Measurements from ENCODE around the gene TPP2.
A peak's percentile ranks its signal among the peaks of the same experiment; 100 is the strongest.

TPP2 gene
- 190 to 378 (median 282) reads per million in 9 experiments for total RNA-seq

GRCh38 chr13:102596147-102597028 lies at the start of gene TPP2:
Gene TPP2, plus strand, starts transcription at chr13:102596986. Its CDS starts 53 bp downstream, at chr13:102597039.
- Mint-ChIP-seq H3K27ac (peak within 1 kb of the TSS; percentile 99 to 100), H3K4me3 (peak within 1 kb of the TSS; percentile 90 to 96), H3K4me1 (ENCODE audit: low read depth in 2 of 2) (peaks cover 36 to 54% of the 10 kb centered on the region in 2 donors), H3K9me3 (no peaks in the 10 kb centered on the region), H3K27me3 (no peaks in the 10 kb centered on the region), H3K36me3 (ENCODE audit: insufficient read depth) (peaks cover 23% of the 10 kb centered on the region)
- ATAC-seq (replicated peaks) (peak; percentile 83), DNase-seq (peak; percentile 96 to 97 (median 97))

DNA sequence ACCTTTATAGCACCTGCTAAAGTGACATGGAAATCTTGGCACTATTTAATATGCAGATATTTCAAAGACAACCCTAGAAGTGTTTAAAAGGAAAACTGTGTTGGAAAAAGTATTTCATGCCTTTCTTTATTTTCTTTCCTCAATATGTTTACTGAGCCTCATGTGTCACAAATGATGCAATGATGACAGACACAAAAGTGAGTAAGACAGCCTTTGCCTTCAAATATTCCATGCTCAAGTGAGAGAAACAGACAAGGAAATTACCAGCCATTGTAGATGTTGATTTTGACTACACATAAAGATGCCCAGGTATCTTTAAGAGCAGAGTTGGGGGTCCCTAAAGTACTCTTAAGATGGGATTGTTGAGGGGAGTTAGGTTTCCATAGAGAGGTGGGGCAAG lies 48.0 kb upstream of the TPP2 start:
- Mint-ChIP-seq H3K9me3 (no peaks in the 10 kb centered on the region), H3K4me1 (ENCODE audit: low read depth in 2 of 2) (no peaks in the 10 kb centered on the region), H3K36me3 (ENCODE audit: insufficient read depth) (no peaks in the 10 kb centered on the region), H3K4me3 (no peak overlapping the region), H3K27ac (no peak overlapping the region), H3K27me3 (peaks cover 42 to 55% of the 10 kb centered on the region in 2 donors)
- ATAC-seq (replicated peaks) (no peak), DNase-seq (no peak)

DNA sequence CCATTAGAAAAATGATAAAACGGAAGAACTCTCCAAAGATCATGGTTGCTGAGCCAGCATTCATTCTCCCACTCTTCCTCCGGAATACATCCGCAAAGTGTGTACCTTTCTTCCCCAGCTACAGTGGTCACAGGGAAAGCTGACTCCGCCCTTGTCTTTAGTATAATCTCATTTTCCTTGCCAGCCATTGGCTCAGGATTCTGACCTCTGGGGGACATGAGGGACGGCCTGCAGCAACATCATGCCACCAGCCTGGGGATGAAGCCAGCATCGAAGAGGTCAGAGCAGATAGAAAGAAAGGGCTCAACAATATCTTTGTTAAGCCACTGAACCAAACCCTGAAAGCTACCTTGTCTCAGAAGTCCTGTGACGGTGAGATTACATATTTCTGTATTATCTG lies 46.3 kb upstream of the TPP2 start:
- H3K27ac Mint-ChIP-seq: no peak overlapping the region
- no peaks in the 10 kb centered on the region for H3K36me3 Mint-ChIP-seq (ENCODE audit: insufficient read depth)
- DNase-seq: no peak
- H3K4me1 Mint-ChIP-seq (ENCODE audit: low read depth in 2 of 2): no peaks in the 10 kb centered on the region
- peaks cover 32 to 41% of the 10 kb centered on the region in 2 donors for H3K27me3 Mint-ChIP-seq
- no peaks in the 10 kb centered on the region for H3K9me3 Mint-ChIP-seq
- ATAC-seq (replicated peaks): no peak
- H3K4me3 Mint-ChIP-seq: no peak overlapping the region

GRCh38 chr13:102555914-102556553 lies 40.8 kb upstream of the TPP2 start:
- Mint-ChIP-seq H3K4me3 (no peak overlapping the region), H3K27me3 (peaks cover 10 to 16% of the 10 kb centered on the region in 2 donors), H3K4me1 (ENCODE audit: low read depth in 2 of 2) (no peaks in the 10 kb centered on the region), H3K36me3 (ENCODE audit: insufficient read depth) (no peaks in the 10 kb centered on the region), H3K27ac (no peak overlapping the region), H3K9me3 (no peaks in the 10 kb centered on the region)
- ATAC-seq (replicated peaks) (peak; percentile 45), DNase-seq (peak in 2 of 3 experiments; percentile 5 to 14)

GRCh38 chr13:102556806-102557205 lies 40.0 kb upstream of the TPP2 start:
- ATAC-seq (replicated peaks): no peak
- peaks cover 10 to 16% of the 10 kb centered on the region in 2 donors for H3K27me3 Mint-ChIP-seq
- H3K36me3 Mint-ChIP-seq (ENCODE audit: insufficient read depth): no peaks in the 10 kb centered on the region
- no peaks in the 10 kb centered on the region for H3K9me3 Mint-ChIP-seq
- H3K27ac Mint-ChIP-seq: no peak overlapping the region
- H3K4me3 Mint-ChIP-seq: no peak overlapping the region
- DNase-seq: no peak
- no peaks in the 10 kb centered on the region for H3K4me1 Mint-ChIP-seq (ENCODE audit: low read depth in 2 of 2)

DNA sequence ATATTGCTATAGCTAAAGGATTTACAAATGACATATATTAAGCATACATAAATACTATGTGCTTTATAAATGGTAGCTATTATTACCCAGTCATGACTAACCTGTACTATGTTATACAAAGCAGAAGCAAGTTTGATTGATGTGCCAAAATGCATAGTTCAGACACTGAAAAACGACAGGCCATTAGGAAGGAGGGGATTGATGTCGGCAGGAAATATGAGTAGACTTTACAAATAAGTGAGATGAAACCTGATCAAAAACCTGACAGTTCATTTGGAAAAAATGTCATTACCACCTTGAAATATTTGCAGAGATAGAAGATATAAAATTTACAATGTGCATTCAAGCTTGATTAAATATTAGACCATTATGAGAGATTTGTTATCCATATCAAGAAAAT lies 38.8 kb upstream of the TPP2 start:
- no peak for ATAC-seq (replicated peaks)
- no peak for DNase-seq
- H3K27ac Mint-ChIP-seq: no peak overlapping the region
- peaks cover 3 to 16% of the 10 kb centered on the region in 2 donors for H3K27me3 Mint-ChIP-seq
- H3K9me3 Mint-ChIP-seq: no peaks in the 10 kb centered on the region
- H3K36me3 Mint-ChIP-seq (ENCODE audit: insufficient read depth): no peaks in the 10 kb centered on the region
- H3K4me1 Mint-ChIP-seq (ENCODE audit: low read depth in 2 of 2): no peaks in the 10 kb centered on the region
- H3K4me3 Mint-ChIP-seq: no peak overlapping the region

GRCh38 chr13:102561933-102562332 lies 34.9 kb upstream of the TPP2 start:
- no peak for ATAC-seq (replicated peaks)
- no peaks in the 10 kb centered on the region for H3K36me3 Mint-ChIP-seq (ENCODE audit: insufficient read depth)
- peaks cover 18 to 25% of the 10 kb centered on the region in 2 donors for H3K27me3 Mint-ChIP-seq
- H3K27ac Mint-ChIP-seq: no peak overlapping the region
- H3K9me3 Mint-ChIP-seq: no peaks in the 10 kb centered on the region
- H3K4me1 Mint-ChIP-seq (ENCODE audit: low read depth in 2 of 2): no peaks in the 10 kb centered on the region
- no peak for DNase-seq
- H3K4me3 Mint-ChIP-seq: no peak overlapping the region

DNA sequence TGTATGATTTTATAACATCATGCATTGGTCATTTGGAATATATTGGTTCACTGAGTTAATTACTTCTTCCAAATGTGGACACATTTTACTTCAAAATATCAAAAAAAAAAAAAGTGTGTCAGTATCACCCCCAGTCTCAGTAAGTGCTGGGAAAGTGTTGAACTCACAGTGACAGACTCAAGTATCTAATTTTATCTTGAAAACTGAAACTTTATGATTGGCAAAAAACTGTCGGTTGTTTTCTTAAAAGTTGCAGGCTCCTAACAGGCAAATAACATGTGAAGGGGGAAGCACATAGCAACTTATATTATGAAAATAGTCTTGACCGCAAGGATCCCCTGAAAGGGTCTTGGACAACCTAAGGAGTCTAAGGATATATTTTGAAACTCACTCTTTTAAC lies 33.5 kb upstream of the TPP2 start:
- no peak for DNase-seq
- H3K27ac Mint-ChIP-seq: no peak overlapping the region
- peaks cover 25 to 39% of the 10 kb centered on the region in 2 donors for H3K27me3 Mint-ChIP-seq
- H3K9me3 Mint-ChIP-seq: no peaks in the 10 kb centered on the region
- no peak overlapping the region for H3K4me3 Mint-ChIP-seq
- no peak for ATAC-seq (replicated peaks)
- H3K4me1 Mint-ChIP-seq (ENCODE audit: low read depth in 2 of 2): no peaks in the 10 kb centered on the region
- no peaks in the 10 kb centered on the region for H3K36me3 Mint-ChIP-seq (ENCODE audit: insufficient read depth)

DNA sequence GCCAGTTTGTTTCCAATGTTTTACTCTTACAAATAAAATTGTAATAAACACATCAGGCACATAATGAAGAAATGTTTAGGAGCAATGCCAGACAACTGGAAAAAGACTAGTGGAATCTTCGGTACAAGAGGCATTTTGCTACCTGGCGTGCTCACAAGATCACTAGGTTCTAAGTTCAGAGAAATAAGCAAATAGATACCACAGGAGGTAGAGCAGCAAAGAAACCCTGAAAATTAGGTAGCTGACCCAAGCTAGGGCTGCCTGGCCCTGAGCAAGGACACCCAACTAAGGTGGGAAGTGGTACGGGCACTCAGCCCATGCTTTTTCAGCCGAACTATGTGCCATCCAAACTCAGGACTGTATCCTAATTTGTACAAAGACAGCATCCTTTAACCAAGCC lies 32.2 kb upstream of the TPP2 start:
- Mint-ChIP-seq H3K27ac (no peak overlapping the region), H3K4me3 (no peak overlapping the region), H3K27me3 (peaks cover 25 to 40% of the 10 kb centered on the region in 2 donors), H3K36me3 (ENCODE audit: insufficient read depth) (no peaks in the 10 kb centered on the region), H3K4me1 (ENCODE audit: low read depth in 2 of 2) (no peaks in the 10 kb centered on the region), H3K9me3 (no peaks in the 10 kb centered on the region)
- ATAC-seq (replicated peaks) (no peak), DNase-seq (no peak)

- DNase-seq (no peak), ATAC-seq (replicated peaks) (no peak)
- H3K4me3 Mint-ChIP-seq: no peak overlapping the region
- H3K27ac Mint-ChIP-seq: no peak overlapping the region
- H3K27me3 Mint-ChIP-seq: peaks cover 34 to 40% of the 10 kb centered on the region in 2 donors
- H3K9me3 Mint-ChIP-seq: no peaks in the 10 kb centered on the region
- H3K4me1 Mint-ChIP-seq (ENCODE audit: low read depth in 2 of 2): no peaks in the 10 kb centered on the region
- no peaks in the 10 kb centered on the region for H3K36me3 Mint-ChIP-seq (ENCODE audit: insufficient read depth)
These were observed 30.3 kb upstream of the TPP2 start for GRCh38 chr13:102566513-102566912.

DNA sequence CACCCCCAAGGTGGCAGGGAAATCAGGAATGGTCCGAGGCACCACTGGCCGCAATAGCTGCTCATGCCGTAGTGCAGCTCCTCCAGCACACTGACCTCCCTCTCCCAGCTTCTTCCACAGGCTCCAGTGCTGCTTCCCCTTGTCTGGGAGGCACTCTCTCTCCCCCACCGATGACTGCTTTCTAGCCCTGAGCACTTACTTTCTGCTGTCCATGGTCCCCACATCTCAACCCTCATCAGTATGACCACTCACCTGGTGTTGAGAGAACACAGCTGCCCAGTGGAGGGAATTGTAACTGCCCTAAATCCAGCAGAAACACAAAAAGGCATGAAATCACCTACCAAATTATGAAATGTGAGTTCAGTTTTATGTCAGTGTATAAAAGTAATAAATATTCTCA lies 28.9 kb upstream of the TPP2 start:
- no peak for ATAC-seq (replicated peaks)
- Mint-ChIP-seq H3K36me3 (ENCODE audit: insufficient read depth) (no peaks in the 10 kb centered on the region), H3K4me1 (ENCODE audit: low read depth in 2 of 2) (no peaks in the 10 kb centered on the region), H3K9me3 (no peaks in the 10 kb centered on the region), H3K27me3 (peaks cover 34 to 40% of the 10 kb centered on the region in 2 donors), H3K4me3 (no peak overlapping the region), H3K27ac (no peak overlapping the region)
- DNase-seq: no peak

- Mint-ChIP-seq H3K36me3 (ENCODE audit: insufficient read depth) (no peaks in the 10 kb centered on the region), H3K27me3 (peaks cover 39 to 41% of the 10 kb centered on the region in 2 donors), H3K27ac (no peak overlapping the region), H3K4me3 (no peak overlapping the region), H3K9me3 (no peaks in the 10 kb centered on the region), H3K4me1 (ENCODE audit: low read depth in 2 of 2) (no peaks in the 10 kb centered on the region)
- DNase-seq: no peak
- ATAC-seq (replicated peaks): no peak
These were observed 27.3 kb upstream of the TPP2 start for GRCh38 chr13:102569488-102569887.

GRCh38 chr13:102571075-102571474 lies 25.7 kb upstream of the TPP2 start:
- Mint-ChIP-seq H3K36me3 (ENCODE audit: insufficient read depth) (no peaks in the 10 kb centered on the region), H3K27me3 (peaks cover 23 to 39% of the 10 kb centered on the region in 2 donors), H3K27ac (no peak overlapping the region), H3K4me3 (no peak overlapping the region), H3K9me3 (no peaks in the 10 kb centered on the region), H3K4me1 (ENCODE audit: low read depth in 2 of 2) (no peaks in the 10 kb centered on the region)
- ATAC-seq (replicated peaks): no peak
- DNase-seq: no peak

GRCh38 chr13:102572323-102572722 lies 24.5 kb upstream of the TPP2 start:
- no peak overlapping the region for H3K27ac Mint-ChIP-seq
- H3K4me1 Mint-ChIP-seq (ENCODE audit: low read depth in 2 of 2): no peaks in the 10 kb centered on the region
- peaks cover 11 to 31% of the 10 kb centered on the region in 2 donors for H3K27me3 Mint-ChIP-seq
- H3K4me3 Mint-ChIP-seq: no peak overlapping the region
- ATAC-seq (replicated peaks) (no peak), DNase-seq (no peak)
- no peaks in the 10 kb centered on the region for H3K36me3 Mint-ChIP-seq (ENCODE audit: insufficient read depth)
- H3K9me3 Mint-ChIP-seq: no peaks in the 10 kb centered on the region
